Stimulated activated naive B cell treated with anti-CD40 and anti-IgM and Interleukin-4, amounts not matched to agents 10 μg/mL and 1 μg/mL and 100 μg/mL, for 72 hours (primary cell): Measurements from ENCODE around the gene ADH5.
"Not testable (repeated sequence)": the region's sequence is repeated elsewhere in the genome, so short reads cannot be mapped to it uniquely, and the experiment has no call there.

ENCODE experiments used
- ATAC-seq, 2 donors: fragments of 150-1000 bp; cut with Tn5 transposase; replicated peaks; 2 replicates each; pipeline ENCODE4 v1.10.0; 2021; ENCODE audit warnings: moderate library complexity in 1 of 2
- DNase-seq: peaks from one replicate; pipeline ENCODE4 v3.0.0; 2021
- H3K27ac Mint-ChIP-seq: one replicate; pipeline ENCODE4 v1.8.0; 2022; ENCODE audit warnings: mild to moderate bottlenecking, mixed read lengths
- H3K27me3 Mint-ChIP-seq, 2 donors: one replicate each; pipeline ENCODE4 v1.8.0; 2022; ENCODE audit warnings: mixed read lengths in 2 of 2
- H3K36me3 Mint-ChIP-seq, 2 donors: one replicate each; pipeline ENCODE4 v1.8.0; 2022; ENCODE audit warnings: mixed read lengths in 2 of 2, mild to moderate bottlenecking in 1 of 2
- H3K4me1 Mint-ChIP-seq, 2 donors: one replicate each; pipeline ENCODE4 v1.8.0; 2022; ENCODE audit warnings: mixed read lengths in 2 of 2, mild to moderate bottlenecking in 1 of 2
- H3K4me3 Mint-ChIP-seq, 2 donors: one replicate each; pipeline ENCODE4 v1.8.0; 2022; ENCODE audit warnings: mild to moderate bottlenecking in 2 of 2, mixed read lengths in 2 of 2, moderate library complexity in 1 of 2
- H3K9me3 Mint-ChIP-seq, 2 donors: one replicate each; pipeline ENCODE4 v1.8.0; 2022; ENCODE audit warnings: mixed read lengths in 2 of 2, mild to moderate bottlenecking in 1 of 2

The ADH5 gene

GRCh38 chr4:99100876-99101275 lies 12.3 kb upstream of the ADH5 start:
- ATAC-seq (no peak), DNase-seq (no peak)
- H3K36me3 Mint-ChIP-seq = peaks cover 0 to 9% of the 10 kb centered on the region in 2 donors
- H3K9me3 Mint-ChIP-seq = no peaks in the 10 kb centered on the region
- H3K4me3 Mint-ChIP-seq = no peak overlapping the region
- H3K4me1 Mint-ChIP-seq = no peaks in the 10 kb centered on the region
- no peak overlapping the region for H3K27ac Mint-ChIP-seq
- H3K27me3 Mint-ChIP-seq = no peaks in the 10 kb centered on the region

GRCh38 chr4:99099814-99100213 lies 11.2 kb upstream of the ADH5 start:
- H3K9me3 Mint-ChIP-seq, ATAC-seq, DNase-seq, H3K4me3 Mint-ChIP-seq, H3K27ac Mint-ChIP-seq, H3K4me1 Mint-ChIP-seq, H3K36me3 Mint-ChIP-seq, H3K27me3 Mint-ChIP-seq: not testable (repeated sequence)

GRCh38 chr4:99099311-99099710 lies 10.7 kb upstream of the ADH5 start:
- H3K27ac Mint-ChIP-seq = no peak overlapping the region
- ATAC-seq (no peak), DNase-seq (no peak)
- H3K4me1 Mint-ChIP-seq = no peaks in the 10 kb centered on the region
- peaks cover 0 to 9% of the 10 kb centered on the region in 2 donors for H3K36me3 Mint-ChIP-seq
- H3K9me3 Mint-ChIP-seq = no peaks in the 10 kb centered on the region
- H3K4me3 Mint-ChIP-seq = no peak overlapping the region
- no peaks in the 10 kb centered on the region for H3K27me3 Mint-ChIP-seq

GRCh38 chr4:99091841-99092240 lies 3.3 kb upstream of the ADH5 start:
- not testable (repeated sequence) for H3K9me3 Mint-ChIP-seq, ATAC-seq, H3K36me3 Mint-ChIP-seq, DNase-seq, H3K27me3 Mint-ChIP-seq, H3K4me3 Mint-ChIP-seq, H3K27ac Mint-ChIP-seq
- H3K4me1 Mint-ChIP-seq = peaks cover 10 to 39% of the 10 kb centered on the region in 2 donors

DNA sequence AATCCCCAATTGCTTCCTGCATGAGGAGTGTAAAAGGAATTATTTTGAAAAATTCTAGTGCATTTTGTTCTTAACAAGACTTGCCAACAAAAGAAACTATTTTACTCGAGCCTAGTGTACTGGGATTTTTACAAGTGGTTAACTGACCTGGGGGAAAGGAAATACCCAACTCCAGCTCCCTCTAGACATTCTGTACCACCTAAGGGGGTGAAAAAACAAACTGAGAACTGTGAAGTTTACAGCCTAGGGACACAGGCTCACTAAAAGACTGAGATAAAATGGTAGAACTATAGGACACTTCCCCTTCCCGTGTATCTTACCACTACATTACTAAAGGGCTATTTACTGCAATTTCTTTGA lies 2.6 kb upstream of the ADH5 start:
- Mint-ChIP-seq H3K9me3 (no peaks in the 10 kb centered on the region), H3K36me3 (peaks cover 4 to 5% of the 10 kb centered on the region in 2 donors), H3K4me1 (peaks cover 13 to 46% of the 10 kb centered on the region in 2 donors), H3K4me3 (no peak overlapping the region), H3K27ac (no peak overlapping the region), H3K27me3 (no peaks in the 10 kb centered on the region)
- ATAC-seq = no peak
- no peak for DNase-seq

DNA sequence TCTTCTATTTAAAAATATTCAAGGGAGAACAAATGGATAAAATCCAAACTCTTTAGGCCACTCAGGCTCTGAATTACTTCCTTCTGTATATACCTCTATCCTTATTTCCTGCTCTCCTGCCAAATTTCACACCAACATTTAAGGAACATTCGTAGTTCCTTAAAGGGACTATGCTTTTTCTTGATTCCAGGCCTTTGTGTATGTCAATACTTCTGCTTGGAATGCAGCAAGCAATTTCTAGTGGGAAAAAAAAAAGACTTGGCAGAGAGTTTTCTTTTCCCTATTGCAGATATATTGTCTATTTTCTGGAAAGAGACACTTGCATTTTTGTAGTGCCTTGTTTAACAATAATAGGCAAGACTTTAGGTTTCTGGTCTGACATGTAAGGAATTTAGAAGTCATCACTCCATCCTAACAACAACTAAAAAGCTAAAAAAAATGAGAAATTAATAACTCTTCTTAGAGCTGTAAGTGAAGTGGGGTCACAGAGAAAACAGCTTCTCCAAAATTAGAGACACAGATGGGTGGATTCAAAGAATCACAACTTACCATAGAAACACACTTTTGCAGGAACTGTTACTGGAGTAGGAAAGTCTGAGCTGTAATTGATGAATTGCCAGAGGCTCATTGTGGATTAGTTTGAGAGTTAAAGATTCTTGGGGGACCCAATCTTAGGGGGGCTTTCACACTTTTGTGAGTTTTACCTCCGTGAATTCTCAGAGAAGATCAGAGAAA lies 2.1 kb upstream of the ADH5 start:
- Mint-ChIP-seq H3K4me3 (no peak overlapping the region), H3K27ac (no peak overlapping the region), H3K27me3 (no peaks in the 10 kb centered on the region), H3K36me3 (peaks cover 4 to 5% of the 10 kb centered on the region in 2 donors), H3K9me3 (no peaks in the 10 kb centered on the region), H3K4me1 (peaks cover 14 to 49% of the 10 kb centered on the region in 2 donors)
- no peak for DNase-seq
- ATAC-seq = no peak

DNA sequence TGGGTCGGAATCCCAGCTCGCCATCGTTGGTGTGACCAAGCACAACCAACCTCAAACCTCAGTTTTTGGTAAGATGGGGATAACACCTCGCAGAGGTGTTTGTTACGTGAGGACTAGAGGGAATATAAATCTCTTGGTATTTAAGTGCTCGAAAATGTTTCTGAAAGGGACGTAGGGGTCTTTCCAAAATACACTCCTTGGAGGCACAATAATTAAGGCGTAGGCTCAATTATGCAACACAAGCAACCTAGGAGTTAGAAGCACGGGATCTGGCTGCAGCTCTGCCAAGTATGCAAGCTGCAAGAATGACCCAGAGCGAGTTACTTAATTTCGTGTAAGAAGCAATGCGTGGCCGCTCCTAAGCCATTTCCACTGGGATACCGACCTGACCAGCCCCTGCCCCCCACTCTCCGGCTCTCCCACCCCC lies 552 bp downstream of the ADH5 start:
- peak overlapping the region; percentile 98 for H3K27ac Mint-ChIP-seq
- peaks cover 19 to 22% of the 10 kb centered on the region in 2 donors for H3K36me3 Mint-ChIP-seq
- H3K9me3 Mint-ChIP-seq = no peaks in the 10 kb centered on the region
- H3K4me3 Mint-ChIP-seq = peak overlapping the region; percentile 97 to 99
- no peaks in the 10 kb centered on the region for H3K27me3 Mint-ChIP-seq
- H3K4me1 Mint-ChIP-seq = peaks cover 14 to 52% of the 10 kb centered on the region in 2 donors
- DNase-seq = no peak
- peak; percentile 13 to 16 for ATAC-seq

DNA sequence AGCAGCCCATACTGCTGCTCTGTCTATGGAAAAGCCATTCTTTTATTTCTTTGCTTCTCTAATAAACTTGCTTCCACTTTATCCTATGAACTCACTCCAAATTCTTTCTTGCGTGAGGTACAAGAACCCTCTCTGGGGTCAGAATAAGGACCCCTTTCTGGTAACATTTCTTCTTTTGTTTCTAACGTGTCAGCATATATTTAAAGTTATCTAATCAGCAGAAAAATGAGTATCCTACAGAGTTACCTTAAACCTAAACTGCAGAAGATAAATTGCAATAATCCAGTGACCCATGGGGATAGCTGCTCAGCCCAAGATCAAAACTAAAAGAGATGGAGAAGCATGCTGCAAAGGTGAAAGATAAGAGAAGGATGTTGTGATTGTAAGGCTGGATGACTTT lies 4.0 kb downstream of the ADH5 start:
- no peak for DNase-seq
- Mint-ChIP-seq H3K36me3 (peaks cover 24 to 38% of the 10 kb centered on the region in 2 donors), H3K9me3 (no peaks in the 10 kb centered on the region), H3K27me3 (no peaks in the 10 kb centered on the region), H3K4me1 (peaks cover 7 to 33% of the 10 kb centered on the region in 2 donors), H3K4me3 (no peak overlapping the region), H3K27ac (no peak overlapping the region)
- no peak for ATAC-seq

DNA sequence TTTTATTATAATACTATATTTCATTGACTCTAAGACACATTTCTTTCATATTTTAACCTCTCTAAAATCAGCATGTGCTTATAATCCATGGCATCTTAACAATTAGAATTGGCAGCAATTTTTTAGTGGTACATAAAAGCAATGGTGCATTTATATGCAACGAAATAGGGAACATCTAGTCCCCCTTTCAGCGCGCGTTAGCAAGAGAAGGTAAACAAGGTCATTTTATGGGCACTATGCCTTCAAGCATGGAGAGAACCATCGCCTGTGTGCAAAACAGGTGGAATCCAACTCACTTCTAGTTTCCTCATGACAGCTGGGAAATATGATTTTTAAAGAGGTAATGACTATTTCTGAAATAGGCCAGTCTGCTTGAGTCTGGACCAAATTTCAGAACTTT lies 6.4 kb downstream of the ADH5 start:
- Mint-ChIP-seq H3K36me3 (peaks cover 19 to 50% of the 10 kb centered on the region in 2 donors), H3K4me1 (peaks cover 4 to 17% of the 10 kb centered on the region in 2 donors), H3K27me3 (no peaks in the 10 kb centered on the region), H3K27ac (no peak overlapping the region), H3K4me3 (no peak overlapping the region), H3K9me3 (no peaks in the 10 kb centered on the region)
- DNase-seq (no peak), ATAC-seq (no peak)

DNA sequence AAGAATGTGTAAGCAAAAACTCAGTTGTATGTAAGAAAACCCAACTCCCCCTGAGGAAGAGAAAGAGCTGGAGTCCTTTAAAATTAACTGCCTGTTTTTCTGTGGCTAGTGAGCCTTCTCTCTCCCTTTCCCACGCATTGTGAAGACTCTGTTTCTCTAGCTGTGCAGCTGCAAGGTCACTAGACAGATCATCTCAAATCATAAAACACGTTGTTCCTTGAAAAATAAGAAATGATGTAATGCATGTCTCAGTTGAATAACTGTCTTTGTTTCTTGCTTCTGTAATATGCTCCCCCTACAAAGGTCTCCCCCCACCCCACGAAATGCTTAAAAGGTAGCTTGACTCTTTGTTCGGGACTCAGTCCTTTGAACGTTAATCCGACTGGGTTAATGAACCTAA lies 7.7 kb downstream of the ADH5 start:
- not testable (repeated sequence) for DNase-seq, H3K9me3 Mint-ChIP-seq, H3K4me3 Mint-ChIP-seq, H3K4me1 Mint-ChIP-seq, ATAC-seq, H3K27me3 Mint-ChIP-seq, H3K27ac Mint-ChIP-seq
- peaks cover 23 to 51% of the 10 kb centered on the region in 2 donors for H3K36me3 Mint-ChIP-seq

DNA sequence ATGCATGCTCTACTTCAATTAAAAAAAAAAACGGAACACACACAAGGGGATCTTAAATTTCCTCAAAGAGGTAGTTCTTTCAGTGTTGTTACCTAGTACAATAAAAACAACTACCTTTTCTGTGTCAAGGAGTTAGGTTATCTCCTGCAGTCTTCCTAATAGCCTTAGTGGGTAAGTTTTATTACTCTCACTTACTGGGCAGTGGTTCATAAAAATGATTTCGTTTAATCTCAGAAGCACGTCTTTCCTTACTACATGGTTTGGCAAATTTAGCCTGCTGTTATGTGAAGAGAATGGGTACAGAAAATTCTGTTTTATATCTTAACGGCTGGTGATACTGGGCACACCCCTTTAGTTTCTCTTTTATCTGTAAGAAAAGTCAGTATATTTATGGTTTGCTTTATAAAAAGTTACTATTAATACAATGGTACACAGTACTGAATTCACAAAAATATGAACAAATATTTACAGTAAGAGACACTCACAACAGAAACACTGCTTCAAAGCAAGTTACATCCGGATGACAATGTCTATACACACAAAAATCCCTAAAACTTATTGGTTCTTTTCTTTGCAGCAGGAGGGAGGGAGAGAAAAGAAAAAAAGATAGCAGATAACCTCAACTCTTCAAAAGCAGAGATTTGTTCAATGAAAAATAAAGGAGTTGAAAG lies 8.8 kb downstream of the ADH5 start:
- DNase-seq (no peak), ATAC-seq (no peak)
- no peaks in the 10 kb centered on the region for H3K27me3 Mint-ChIP-seq
- H3K36me3 Mint-ChIP-seq = peaks cover 22 to 50% of the 10 kb centered on the region in 2 donors
- peak overlapping the region; percentile 75 for H3K27ac Mint-ChIP-seq
- no peak overlapping the region for H3K4me3 Mint-ChIP-seq
- no peaks in the 10 kb centered on the region for H3K9me3 Mint-ChIP-seq
- H3K4me1 Mint-ChIP-seq = no peaks in the 10 kb centered on the region

DNA sequence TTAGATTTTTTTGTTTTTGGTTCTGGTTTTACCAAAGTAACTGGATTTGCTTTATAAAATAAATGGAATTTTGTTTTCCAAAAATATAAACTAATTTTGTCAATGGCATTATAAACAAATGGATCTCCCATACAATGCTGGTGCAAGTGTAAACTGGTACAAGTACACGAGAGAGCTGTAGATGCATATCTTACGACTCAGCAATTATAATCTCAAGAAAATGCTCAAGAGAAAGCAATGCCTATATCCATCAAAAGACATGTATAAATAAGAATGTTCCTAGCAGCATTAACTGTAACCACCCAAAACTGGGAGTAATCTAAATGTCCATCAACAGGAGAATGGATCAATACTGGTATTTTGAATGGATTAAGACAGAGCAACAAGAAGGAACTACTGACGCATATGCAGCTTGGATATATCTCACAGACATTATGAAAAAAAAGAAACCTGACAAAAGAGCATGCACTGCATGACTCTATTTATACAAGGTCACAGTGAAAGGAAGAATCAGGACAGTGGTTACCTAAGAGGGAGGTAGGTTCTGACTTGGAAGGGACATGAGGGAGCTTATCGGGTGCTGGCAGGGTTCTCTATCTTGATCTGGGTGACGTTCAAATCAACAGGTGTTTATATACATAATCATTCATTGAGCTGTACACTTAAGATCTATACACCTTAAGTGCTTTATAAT lies 9.5 kb downstream of the ADH5 start:
- H3K9me3 Mint-ChIP-seq = no peaks in the 10 kb centered on the region
- ATAC-seq (no peak), DNase-seq (no peak)
- H3K27ac Mint-ChIP-seq = no peak overlapping the region
- no peaks in the 10 kb centered on the region for H3K27me3 Mint-ChIP-seq
- no peak overlapping the region for H3K4me3 Mint-ChIP-seq
- H3K4me1 Mint-ChIP-seq = no peaks in the 10 kb centered on the region
- H3K36me3 Mint-ChIP-seq = peaks cover 19 to 48% of the 10 kb centered on the region in 2 donors

DNA sequence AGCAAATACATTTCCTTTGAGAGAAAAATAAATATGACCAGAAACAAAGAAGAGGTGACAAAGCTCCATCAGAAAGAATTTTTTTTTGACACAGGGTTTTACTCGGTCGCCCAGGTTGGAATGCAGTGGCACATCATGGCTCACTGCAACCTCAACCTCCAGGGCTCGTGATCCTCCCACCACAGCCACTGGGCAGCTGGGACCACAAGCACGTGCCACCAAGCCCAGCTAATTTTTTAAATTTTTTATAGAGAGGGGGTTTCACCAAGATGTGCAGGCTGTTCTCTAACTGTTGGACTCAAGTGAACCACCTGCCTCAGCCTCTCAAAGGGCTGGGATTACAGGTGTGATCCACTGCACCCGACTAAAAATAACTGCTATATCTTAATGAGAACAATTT lies 10.3 kb downstream of the ADH5 start:
- H3K36me3 Mint-ChIP-seq = peaks cover 21 to 48% of the 10 kb centered on the region in 2 donors
- H3K4me1 Mint-ChIP-seq = no peaks in the 10 kb centered on the region
- no peaks in the 10 kb centered on the region for H3K27me3 Mint-ChIP-seq
- no peak overlapping the region for H3K27ac Mint-ChIP-seq
- DNase-seq = no peak
- H3K4me3 Mint-ChIP-seq = no peak overlapping the region
- H3K9me3 Mint-ChIP-seq = no peaks in the 10 kb centered on the region
- no peak for ATAC-seq

DNA sequence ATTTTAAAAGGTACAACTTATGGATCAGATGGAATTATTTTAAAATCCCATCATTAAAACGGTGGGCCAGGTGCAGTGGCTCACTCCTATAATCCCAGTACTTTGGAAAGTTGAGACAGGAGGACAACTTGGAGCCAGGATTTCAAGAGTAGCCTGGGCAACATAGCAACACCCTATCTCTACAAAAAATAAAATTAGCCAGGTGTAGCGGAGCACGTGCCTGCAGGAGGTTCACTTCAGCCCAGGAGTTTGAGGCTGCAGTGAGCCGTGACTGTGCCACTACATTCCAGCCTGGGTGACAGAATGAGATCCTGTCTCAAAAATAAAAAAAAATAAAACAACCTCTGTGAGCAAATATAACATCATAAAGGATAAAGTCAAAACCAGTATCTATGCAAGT lies 11.4 kb downstream of the ADH5 start:
- Mint-ChIP-seq H3K9me3 (no peaks in the 10 kb centered on the region), H3K4me3 (no peak overlapping the region), H3K27ac (no peak overlapping the region), H3K4me1 (no peaks in the 10 kb centered on the region), H3K36me3 (peaks cover 24 to 47% of the 10 kb centered on the region in 2 donors), H3K27me3 (no peaks in the 10 kb centered on the region)
- no peak for DNase-seq
- ATAC-seq = no peak
